K562 (cell line): ENCODE data around the gene NHLH2. TPM values are rescaled to one million over a fixed set of nuclear protein-coding genes. Genes with fewer than 3 reads are reported as not detected.

Experiments
- ATAC-seq: fragments of 200-7000 bp; cut with Tn5 transposase; 3 replicates; pipeline ENCODE4 v1.9.1; 2020; ENCODE audit warnings: moderate library complexity
- BruUV-seq: library from RNA; stranded (reverse); fragments of 400-500 nt; replicated peaks from 2 replicates; lab custom pipeline; 2021; lab: Mats Ljungman, UMichigan
- CTCF ChIA-PET: fragments of 300-600 bp; formaldehyde crosslinking; extraction: SDS; loops from one replicate; lab custom pipeline; 2021; ENCODE audit warnings: low intra/inter-chr PET ratio; lab: Yijun Ruan, JAX
- POLR2A ChIA-PET: fragments of 300-600, 350-650 bp; sonication (Branson Sonifier 250); formaldehyde crosslinking; extraction: SDS; loops from one replicate; lab custom pipeline; 2021; ENCODE audit warnings: antibody characterized with exemption, inconsistent platforms; lab: Yijun Ruan, JAX
- DNase-seq, 4 experiments: peaks; one replicate each; pipeline versions ENCODE4 v3.0.0 to v3.0.0-alpha.2; 2011 to 2018; ENCODE audit warnings: low spot score in 3 of 4, mixed read lengths in 3 of 4; ENCODE audit errors: extremely low read depth in 1 of 4
- FAIRE-seq: peaks from 2 replicates; lab custom pipeline; 2011; peaks lifted over from hg19 to GRCh38; lab: Jason Lieb, UNC
- H2AFZ ChIP-seq: 2 replicates; pipeline ENCODE4 v1.6.0; 2011; ENCODE audit warnings: low read depth, low read length, control low read depth, inconsistent platforms
- H3K27ac ChIP-seq: fragments of 200-600 bp; 3 replicates; pipeline ENCODE4 v1.8.0; 2011; ENCODE audit warnings: low read depth, mild to moderate bottlenecking, control low read depth, inconsistent platforms, low read length, moderate library complexity, mixed read lengths; ENCODE audit errors: extremely low read depth
- H3K27me3 ChIP-seq, 2 experiments: fragments of 300-600 bp in 1 of 2; 2 replicates in 1 of 2; 3 replicates in 1 of 2; pipeline versions ENCODE4 v1.6.0 to v1.8.0; 2011; ENCODE audit warnings: inconsistent platforms in 2 of 2, low read length in 2 of 2, mild to moderate bottlenecking in 1 of 2, mixed read lengths in 1 of 2, moderate library complexity in 1 of 2; ENCODE audit not compliant: control insufficient read depth in 2 of 2, insufficient read depth in 2 of 2
- H3K36me3 ChIP-seq: fragments of 300-600 bp; 3 replicates; pipeline ENCODE4 v1.8.0; 2011; ENCODE audit warnings: mild to moderate bottlenecking, low read length, inconsistent platforms; ENCODE audit not compliant: control insufficient read depth, insufficient read depth
- H3K4me1 ChIP-seq, 2 experiments: fragments of 200-600 bp in 1 of 2; replicated peaks in 1 of 2; 2 replicates in 1 of 2; 3 replicates in 1 of 2; pipeline versions ENCODE4 v1.5.1 to v1.8.0; 2011; ENCODE audit warnings: inconsistent platforms in 2 of 2, low read length in 2 of 2, mild to moderate bottlenecking in 1 of 2, mixed read lengths in 1 of 2, moderate library complexity in 1 of 2; ENCODE audit not compliant: control insufficient read depth in 2 of 2, insufficient read depth in 2 of 2
- H3K4me2 ChIP-seq: 2 replicates; pipeline ENCODE4 v1.6.1; 2011; ENCODE audit warnings: low read length, control low read depth, inconsistent platforms, mixed read lengths; ENCODE audit not compliant: insufficient read depth
- H3K4me3 ChIP-seq: fragments of 200-600 bp; sonication (generic), shearing (Covaris generic); 2 replicates; pipeline ENCODE4 v1.5.1; 2016; ENCODE audit warnings: control low read depth, inconsistent platforms
- H3K79me2 ChIP-seq: fragments of 200-600 bp; 3 replicates; pipeline ENCODE4 v1.8.0; 2011; ENCODE audit warnings: low read length, inconsistent platforms; ENCODE audit not compliant: control insufficient read depth, insufficient read depth
- H3K9ac ChIP-seq, 2 experiments: 2 replicates each; pipeline versions ENCODE4 v1.6.0 to v1.6.1; 2011; ENCODE audit warnings: low read depth in 2 of 2, low read length in 2 of 2, control low read depth in 1 of 2, inconsistent platforms in 1 of 2, mild to moderate bottlenecking in 1 of 2, mixed read lengths in 1 of 2; ENCODE audit not compliant: insufficient read depth in 1 of 2
- H3K9me1 ChIP-seq: one replicate; pipeline ENCODE4 v1.6.0; 2011; ENCODE audit warnings: inconsistent platforms, mild to moderate bottlenecking, low read length, moderate library complexity; ENCODE audit not compliant: control insufficient read depth, insufficient read depth
- H3K9me3 ChIP-seq: replicated peaks from 2 replicates; pipeline ENCODE4 v1.5.1; 2011; ENCODE audit warnings: low read depth, low read length, inconsistent platforms; ENCODE audit not compliant: control insufficient read depth, insufficient read depth
- H4K20me1 ChIP-seq: replicated peaks from 2 replicates; pipeline ENCODE4 v1.6.1; 2011; ENCODE audit warnings: low read length, inconsistent platforms, mixed read lengths; ENCODE audit not compliant: control insufficient read depth, insufficient read depth
- ARID3A ChIP-seq: IDR thresholded peaks from 2 replicates; pipeline ENCODE4 v1.6.1; 2012; ENCODE audit warnings: low read depth, low read length, improper control_type of control experiment, borderline replicate concordance
- FOXK2 ChIP-seq, 2 experiments: fragments of 450-650 bp; IDR thresholded peaks in 1 of 2; conservative IDR thresholded peaks in 1 of 2; 2 replicates each; pipeline ENCODE4 v1.6.1; 2016; ENCODE audit warnings: low read depth in 2 of 2, mild to moderate bottlenecking in 1 of 2
- POLR3G ChIP-seq: IDR thresholded peaks from 2 replicates; pipeline ENCODE4 v1.6.1; 2011; ENCODE audit not compliant: insufficient read length, insufficient replicate concordance; ENCODE audit errors: extremely low read depth
- RBM17 ChIP-seq: fragments of 200-400 bp; formaldehyde crosslinking; IDR thresholded peaks from 2 replicates; pipeline ENCODE4 v1.6.1; 2017; ENCODE audit warnings: low read depth, mild to moderate bottlenecking, low read length, borderline replicate concordance
- REST ChIP-seq, 2 experiments: fragments of 450-650 bp; formaldehyde crosslinking in 1 of 2; IDR thresholded peaks; 2 replicates each; pipeline versions ENCODE4 v1.4.0 to v1.6.1; 2014 to 2020; ENCODE audit warnings: mild to moderate bottlenecking in 2 of 2, borderline replicate concordance in 1 of 2, low read depth in 1 of 2
- RNF2 ChIP-seq: sonication (generic); IDR thresholded peaks from 2 replicates; pipeline ENCODE4 v1.6.1; 2016
- ZNF239 ChIP-seq: fragments of 250-450 bp; sonication (Bioruptor Pico); IDR thresholded peaks from 2 replicates; pipeline ENCODE4 v1.4.0; 2020; ENCODE audit warnings: mild to moderate bottlenecking
- WGBS: fragments of 100-300 bp; shearing (Covaris generic); methylation state at CpG from one replicate; pipeline ENCODE4 v1.1.6; 2016; ENCODE audit warnings: low coverage, mixed read lengths; ENCODE audit not compliant: insufficient coverage; ENCODE audit errors: missing lambda C conversion rate; 5-methylcytosine and 5-hydroxymethylcytosine counted together
- in situ Hi-C: fragments of 300-500 bp; cut with MboI; formaldehyde crosslinking; loops from 4 replicates; pipeline ENCODE4 v1.15.0; 2018; ENCODE audit warnings: inconsistent platforms, mixed read lengths
- intact Hi-C: fragments of 100-400 bp; cut with micrococcal nuclease; formaldehyde crosslinking; loops from 2 replicates; pipeline ENCODE4 v1.14.2; 2022
- polyA plus RNA-seq, 8 experiments: library from polyadenylated mRNA; depleted of rRNA in 4 of 8; stranded (reverse) in 5 of 8; unstranded in 3 of 8; fragments of >200 nt; fragmentation: Nextera tagmentation in 2 of 8; fragmentation: Illumina TruSeq in 1 of 8; extraction: Ambion mirVana in 2 of 8; extraction: Trizol in 1 of 8; gene quantifications; 2 replicates each; pipeline versions ENCODE4 v1.2.1 to v1.2.3, GENCODE V29; 2011 to 2014; ENCODE audit warnings: inconsistent platforms in 1 of 8, missing spikeins in 1 of 8
- total RNA-seq, 7 experiments: library from RNA; depleted of rRNA in 6 of 7; stranded (reverse); fragments of >200 nt in 6 of 7; fragmentation: Illumina TruSeq in 2 of 7; extraction: Trizol in 2 of 7; gene quantifications; 2 replicates each; pipeline versions ENCODE4 v1.2.1 to v1.2.3, GENCODE V29; 2011 to 2021; ENCODE audit warnings: low replicate concordance in 1 of 7
- TF ChIP-seq, protein P1 (sequence below): fragments of 250-450 bp; sonication (Bioruptor Pico); IDR thresholded peaks from 2 replicates; pipeline ENCODE4 v1.4.0; 2020; ENCODE audit warnings: mild to moderate bottlenecking, moderate library complexity

NHLH2 gene
- total and polyA plus RNA-seq, 9 of the 15 experiments (the other 6 are each of a cell fraction or from before 2014, with no cell fraction given): not detected

DNA sequence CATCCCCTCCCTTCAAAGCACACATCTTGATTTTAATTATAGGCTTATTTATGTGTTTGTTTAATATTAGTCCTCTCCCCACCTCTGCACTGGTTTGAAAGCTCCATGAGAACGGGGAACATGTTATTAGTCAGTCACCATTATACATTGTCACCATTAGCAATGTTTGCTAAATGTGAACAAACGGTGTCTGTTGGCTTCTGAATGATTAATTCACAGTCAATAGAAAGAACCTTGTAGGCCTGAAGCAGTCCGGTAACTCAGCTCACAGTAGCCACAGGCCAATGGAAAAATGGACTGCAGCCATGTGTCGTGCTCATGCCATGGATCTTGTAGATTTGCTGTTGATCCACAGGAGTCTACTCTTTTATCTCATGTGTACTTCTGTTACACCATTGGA lies 49.7 kb upstream of the NHLH2 start:
- Histone ChIP-seq H3K4me1 (no peaks in the 10 kb centered on the region), H3K9me3 (no peaks in the 10 kb centered on the region), H3K27ac (no peak overlapping the region), H3K36me3 (no peaks in the 10 kb centered on the region), H2AFZ (no peak overlapping the region), H3K9me1 (no peaks in the 10 kb centered on the region), H3K4me3 (no peak overlapping the region), H3K9ac (no peak overlapping the region), H3K4me2 (no peak overlapping the region), H3K79me2 (no peaks in the 10 kb centered on the region), H4K20me1 (no peaks in the 10 kb centered on the region), H3K27me3 (peaks cover 0 to 5% of the 10 kb centered on the region in 2 experiments; a peak in 4 of 5 replicates)
- in situ Hi-C loops: no loop called here
- BruUV-seq: no TSS peak
- POLR2A ChIA-PET: interaction anchor here (0.5 kb wide), 1 partner anchor 217 kb away, joined by 3 read pairs; no protein-coding TSS in a partner anchor
- 0% methylated on average over 4 of the region's 4 CpGs for WGBS
- CTCF ChIA-PET: no interaction called here
- no peak for ATAC-seq
- FAIRE-seq: no peak
- DNase-seq: no peak
- intact Hi-C loops: no loop called here
- TF ChIP-seq RNF2 (no peak), ARID3A (no peak), POLR3G (no peak), REST (IDR thresholded peaks at IDR 0.05; ENCODE audit: borderline replicate concordance) (no peak), REST (CRISPR knock-in tag; IDR thresholded peaks at IDR 0.05; ENCODE audit: low read depth) (no peak), FOXK2 (conservative IDR thresholded peaks at IDR 0.05 in 1 of 2, IDR thresholded peaks at IDR 0.05 in 1 of 2; ENCODE audit: low read depth in 2 of 2) (no peak), RBM17 (no peak), ZNF239 (no peak)
- TF ChIP-seq, protein P1, sequence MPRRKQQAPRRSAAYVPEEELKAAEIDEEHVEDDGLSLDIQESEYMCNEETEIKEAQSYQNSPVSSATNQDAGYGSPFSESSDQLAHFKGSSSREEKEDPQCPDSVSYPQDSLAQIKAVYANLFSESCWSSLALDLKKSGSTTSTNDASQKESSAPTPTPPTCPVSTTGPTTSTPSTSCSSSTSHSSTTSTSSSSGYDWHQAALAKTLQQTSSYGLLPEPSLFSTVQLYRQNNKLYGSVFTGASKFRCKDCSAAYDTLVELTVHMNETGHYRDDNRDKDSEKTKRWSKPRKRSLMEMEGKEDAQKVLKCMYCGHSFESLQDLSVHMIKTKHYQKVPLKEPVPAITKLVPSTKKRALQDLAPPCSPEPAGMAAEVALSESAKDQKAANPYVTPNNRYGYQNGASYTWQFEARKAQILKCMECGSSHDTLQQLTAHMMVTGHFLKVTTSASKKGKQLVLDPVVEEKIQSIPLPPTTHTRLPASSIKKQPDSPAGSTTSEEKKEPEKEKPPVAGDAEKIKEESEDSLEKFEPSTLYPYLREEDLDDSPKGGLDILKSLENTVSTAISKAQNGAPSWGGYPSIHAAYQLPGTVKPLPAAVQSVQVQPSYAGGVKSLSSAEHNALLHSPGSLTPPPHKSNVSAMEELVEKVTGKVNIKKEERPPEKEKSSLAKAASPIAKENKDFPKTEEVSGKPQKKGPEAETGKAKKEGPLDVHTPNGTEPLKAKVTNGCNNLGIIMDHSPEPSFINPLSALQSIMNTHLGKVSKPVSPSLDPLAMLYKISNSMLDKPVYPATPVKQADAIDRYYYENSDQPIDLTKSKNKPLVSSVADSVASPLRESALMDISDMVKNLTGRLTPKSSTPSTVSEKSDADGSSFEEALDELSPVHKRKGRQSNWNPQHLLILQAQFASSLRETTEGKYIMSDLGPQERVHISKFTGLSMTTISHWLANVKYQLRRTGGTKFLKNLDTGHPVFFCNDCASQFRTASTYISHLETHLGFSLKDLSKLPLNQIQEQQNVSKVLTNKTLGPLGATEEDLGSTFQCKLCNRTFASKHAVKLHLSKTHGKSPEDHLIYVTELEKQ (CRISPR knock-in tag): no peak
